IMR-90 (cell line): Measurements from ENCODE around the gene CIITA. TPM values are rescaled to one million over a fixed set of nuclear protein-coding genes. Genes with fewer than 3 reads are reported as not detected.

Experiments used
- ATAC-seq: fragments of 200-7000 bp; cut with Tn5 transposase; 2 replicates; pipeline ENCODE4 v1.9.1; 2020; ENCODE audit warnings: low read depth, mild to moderate bottlenecking, moderate library complexity
- BruUV-seq: library from RNA; stranded (reverse); fragments of 400-500 nt; replicated peaks from 2 replicates; lab custom pipeline; 2021; lab: Mats Ljungman, UMichigan
- CTCF ChIA-PET: fragments of 300-600 bp; formaldehyde crosslinking; extraction: SDS; loops from one replicate; lab custom pipeline; 2021; ENCODE audit warnings: antibody characterized with exemption; lab: Yijun Ruan, JAX
- POLR2A ChIA-PET: fragments of 300-600 bp; sonication (Branson Sonifier 250); formaldehyde crosslinking; loops from one replicate; lab custom pipeline; 2022; ENCODE audit warnings: antibody characterized with exemption; ENCODE audit not compliant: unreplicated experiment; lab: Charles Lee
- DNase-seq: peaks from one replicate; pipeline ENCODE4 v3.0.0; 2013
- H2AFZ ChIP-seq: replicated peaks from 2 replicates; pipeline ENCODE3; 2013; ENCODE audit warnings: low read length, mild to moderate bottlenecking; ENCODE audit not compliant: poor library complexity
- H2AK5ac ChIP-seq: 2 replicates; pipeline ENCODE4 v1.6.1; 2013; ENCODE audit warnings: low read depth, low read length, inconsistent platforms
- H2AK9ac ChIP-seq: replicated peaks from 2 replicates; pipeline ENCODE3; 2013; ENCODE audit warnings: mild to moderate bottlenecking, low read depth, low read length, moderate library complexity; ENCODE audit not compliant: poor library complexity
- H2BK120ac ChIP-seq: 2 replicates; pipeline ENCODE4 v1.6.1; 2013; ENCODE audit warnings: low read depth, low read length, inconsistent platforms
- H2BK15ac ChIP-seq: 3 replicates; pipeline ENCODE4 v1.6.1; 2013; ENCODE audit warnings: low read depth, low read length, inconsistent platforms
- H2BK20ac ChIP-seq: 2 replicates; pipeline ENCODE4 v1.6.1; 2013; ENCODE audit warnings: low read depth, mild to moderate bottlenecking, inconsistent platforms, low read length, moderate library complexity
- H2BK5ac ChIP-seq: 2 replicates; pipeline ENCODE4 v1.6.1; 2013; ENCODE audit warnings: mild to moderate bottlenecking, low read depth, low read length, inconsistent platforms; ENCODE audit not compliant: poor library complexity, severe bottlenecking
- H3K14ac ChIP-seq: replicated peaks from 2 replicates; pipeline ENCODE4 v1.6.1; 2013; ENCODE audit warnings: low read depth, low read length, inconsistent platforms
- H3K18ac ChIP-seq: 2 replicates; pipeline ENCODE4 v1.6.1; 2013; ENCODE audit warnings: low read depth, low read length, control low read depth
- H3K23ac ChIP-seq: 2 replicates; pipeline ENCODE4 v1.6.1; 2013; ENCODE audit warnings: low read depth, low read length, inconsistent platforms
- H3K27ac ChIP-seq: 2 replicates; pipeline ENCODE4 v1.5.1; 2013; ENCODE audit warnings: mild to moderate bottlenecking, control low read depth, low read length; ENCODE audit not compliant: insufficient read depth
- H3K27me3 ChIP-seq: 2 replicates; pipeline ENCODE4 v1.6.1; 2013; ENCODE audit warnings: low read length; ENCODE audit not compliant: control insufficient read depth, insufficient read depth
- H3K36me3 ChIP-seq: 2 replicates; pipeline ENCODE4 v1.6.1; 2013; ENCODE audit warnings: low read length, mixed read lengths; ENCODE audit not compliant: control insufficient read depth, insufficient read depth
- H3K4ac ChIP-seq: 2 replicates; pipeline ENCODE4 v1.6.1; 2013; ENCODE audit warnings: low read depth, low read length, inconsistent platforms
- H3K4me1 ChIP-seq: 2 replicates; pipeline ENCODE4 v1.6.1; 2013; ENCODE audit warnings: low read length, mixed read lengths; ENCODE audit not compliant: control insufficient read depth, insufficient read depth
- H3K4me2 ChIP-seq: 2 replicates; pipeline ENCODE4 v1.6.1; 2013; ENCODE audit warnings: low read depth, mild to moderate bottlenecking, control low read depth, low read length, moderate library complexity
- H3K4me3 ChIP-seq: 2 replicates; pipeline ENCODE4 v1.5.1; 2013; ENCODE audit warnings: low read depth, mild to moderate bottlenecking, control low read depth, low read length, moderate library complexity; ENCODE audit not compliant: insufficient read depth
- H3K56ac ChIP-seq: 2 replicates; pipeline ENCODE4 v1.6.1; 2013; ENCODE audit warnings: low read length, inconsistent platforms; ENCODE audit not compliant: insufficient read depth; ENCODE audit errors: extremely low read depth
- H3K79me1 ChIP-seq, 2 experiments: 2 replicates each; pipeline ENCODE4 v1.6.1; 2013; ENCODE audit warnings: low read length in 2 of 2, inconsistent platforms in 1 of 2, low read depth in 1 of 2
- H3K9ac ChIP-seq: 2 replicates; pipeline ENCODE4 v1.6.1; 2013; ENCODE audit warnings: low read depth, low read length, control low read depth
- H3K9me1 ChIP-seq: 2 replicates; pipeline ENCODE4 v1.6.1; 2013; ENCODE audit warnings: low read length, inconsistent platforms; ENCODE audit not compliant: insufficient read depth
- H3K9me3 ChIP-seq: 2 replicates; pipeline ENCODE4 v1.6.1; 2013; ENCODE audit warnings: low read length; ENCODE audit not compliant: control insufficient read depth, insufficient read depth
- H4K20me1 ChIP-seq: 2 replicates; pipeline ENCODE4 v1.6.1; 2013; ENCODE audit warnings: low read length, inconsistent platforms; ENCODE audit not compliant: insufficient read depth
- H4K5ac ChIP-seq: 2 replicates; pipeline ENCODE4 v1.6.1; 2013; ENCODE audit warnings: mild to moderate bottlenecking, low read depth, low read length, control low read depth
- H4K8ac ChIP-seq, 2 experiments: 2 replicates each; pipeline ENCODE4 v1.6.1; 2013; ENCODE audit warnings: low read depth in 2 of 2, low read length in 2 of 2, control low read depth in 1 of 2, inconsistent platforms in 1 of 2
- H4K91ac ChIP-seq: 2 replicates; pipeline ENCODE4 v1.6.1; 2013; ENCODE audit warnings: low read depth, low read length, inconsistent platforms; ENCODE audit not compliant: insufficient read depth
- BHLHE40 ChIP-seq: fragments of 150-350 bp; IDR thresholded peaks from 2 replicates; pipeline ENCODE4 v1.6.1; 2016; ENCODE audit warnings: mild to moderate bottlenecking, low read depth, low read length
- CHD1 ChIP-seq: IDR thresholded peaks from 2 replicates; pipeline ENCODE4 v1.6.1; 2012; ENCODE audit warnings: low read depth, low read length, improper control_type of control experiment
- CTCF ChIP-seq: conservative IDR thresholded peaks from 2 replicates; pipeline ENCODE4 v1.5.1; 2012; ENCODE audit warnings: mild to moderate bottlenecking, low read depth, low read length, improper control_type of control experiment
- ELK1 ChIP-seq: fragments of 150-350 bp; IDR thresholded peaks from 2 replicates; pipeline ENCODE4 v1.6.1; 2016; ENCODE audit warnings: low read depth, mild to moderate bottlenecking, low read length, moderate library complexity, borderline replicate concordance
- FOS ChIP-seq: fragments of 150-350 bp; IDR thresholded peaks from 2 replicates; pipeline ENCODE4 v1.6.1; 2016; ENCODE audit warnings: low read depth, low read length
- MAFK ChIP-seq: IDR thresholded peaks from 2 replicates; pipeline ENCODE4 v1.6.1; 2012; ENCODE audit warnings: low read depth, low read length, improper control_type of control experiment
- MXI1 ChIP-seq: IDR thresholded peaks from 2 replicates; pipeline ENCODE4 v1.6.1; 2012; ENCODE audit warnings: low read depth, mild to moderate bottlenecking, low read length, moderate library complexity, borderline replicate concordance
- NFE2L2 ChIP-seq: fragments of 150-350 bp; IDR thresholded peaks from 2 replicates; pipeline ENCODE4 v1.6.1; 2016; ENCODE audit warnings: low read depth, mild to moderate bottlenecking, low read length
- POLR2A ChIP-seq: IDR thresholded peaks from 2 replicates; pipeline ENCODE4 v1.6.1; 2012; ENCODE audit warnings: mild to moderate bottlenecking, low read depth, low read length
- RCOR1 ChIP-seq: IDR thresholded peaks from 2 replicates; pipeline ENCODE4 v1.6.1; 2012; ENCODE audit warnings: mild to moderate bottlenecking, low read length, improper control_type of control experiment; ENCODE audit not compliant: insufficient replicate concordance
- RFX5 ChIP-seq: IDR thresholded peaks from 2 replicates; pipeline ENCODE4 v1.8.0; 2012; ENCODE audit warnings: low read depth, mild to moderate bottlenecking, low read length, moderate library complexity
- SMC3 ChIP-seq: fragments of 150-350 bp; IDR thresholded peaks from 2 replicates; pipeline ENCODE4 v1.6.1; 2016; ENCODE audit warnings: low read depth, mild to moderate bottlenecking, antibody characterized with exemption, low read length, moderate library complexity
- USF2 ChIP-seq: fragments of 150-350 bp; IDR thresholded peaks from 2 replicates; pipeline ENCODE4 v1.6.1; 2017; ENCODE audit warnings: mild to moderate bottlenecking, antibody characterized with exemption, low read length, low read depth
- WGBS, 2 experiments: methylation state at CpG; one replicate each; pipeline versions ENCODE4 v1.1.5 to v1.1.7; 2013; ENCODE audit warnings: missing lambda C conversion rate in 2 of 2; ENCODE audit not compliant: insufficient read length in 1 of 2; ENCODE audit errors: extremely low coverage in 2 of 2; 5-methylcytosine and 5-hydroxymethylcytosine counted together
- dilution Hi-C: fragments of 300-500 bp; cut with HindIII; formaldehyde crosslinking; loops from one replicate; pipeline ENCODE4 v1.14.3; 2018; ENCODE audit warnings: low sequenced_read_pairs; ENCODE audit not compliant: unreplicated experiment
- in situ Hi-C: fragments of 300-500 bp; cut with MboI; formaldehyde crosslinking; loops from 3 replicates; pipeline ENCODE4 v1.14.3; 2019; ENCODE audit warnings: low sequenced_read_pairs, inconsistent platforms, mixed read lengths
- intact Hi-C: fragments of 100-400 bp; cut with micrococcal nuclease; formaldehyde crosslinking; loops from 2 replicates; pipeline ENCODE4 v1.10.0; 2022
- polyA plus RNA-seq, 3 experiments: library from polyadenylated mRNA; depleted of rRNA; stranded (reverse); fragments of >200 nt; gene quantifications; 2 replicates each; pipeline ENCODE4 v1.2.3, GENCODE V29; 2012; ENCODE audit warnings: low replicate concordance in 1 of 3
- total RNA-seq: library from RNA; depleted of rRNA; stranded (reverse); fragments of >200 nt; gene quantifications from 2 replicates; pipeline ENCODE4 v1.2.3, GENCODE V29; 2012

CIITA gene
- total and polyA plus RNA-seq, 2 of the 4 experiments (the other 2 are of a cell fraction), result 0.10 TPM; not detected in 1

- BruUV-seq, result no TSS peak
- Histone ChIP-seq H3K9me3 (no peaks in the 10 kb centered on the region), H4K91ac (no peak overlapping the region), H3K18ac (no peak overlapping the region), H2AK9ac (no peak overlapping the region), H3K36me3 (peaks cover 28% of the 10 kb centered on the region), H4K8ac (no peak overlapping the region), H2BK120ac (no peak overlapping the region), H4K20me1 (peaks cover 94% of the 10 kb centered on the region), H3K27me3 (no peaks in the 10 kb centered on the region), H3K4me2 (no peak overlapping the region), H4K5ac (no peak overlapping the region), H3K4me1 (peaks cover 19% of the 10 kb centered on the region), H3K9ac (no peak overlapping the region), H2BK5ac (no peak overlapping the region), H3K56ac (no peak overlapping the region), H2AFZ (no peak overlapping the region), H3K23ac (no peak overlapping the region), H2AK5ac (no peak overlapping the region), H3K4me3 (no peak overlapping the region), H3K9me1 (peaks cover 36% of the 10 kb centered on the region), H3K4ac (no peak overlapping the region), H3K14ac (no peak overlapping the region), H2BK20ac (no peak overlapping the region), H3K79me1 (peaks cover 48 to 92% of the 10 kb centered on the region in 2 experiments), H2BK15ac (no peak overlapping the region), H3K27ac (no peak overlapping the region)
- dilution Hi-C loops (no loop called here), in situ Hi-C loops (loop anchor here (25.0 kb wide), 1 partner anchor 1823 kb away; no protein-coding TSS in a partner anchor), intact Hi-C loops (no loop called here)
- WGBS, 2 experiments, result no CpG with 5 or more reads among the region's 7 CpGs
- TF ChIP-seq CHD1 (no peak), RCOR1 (no peak), CTCF (no peak), ELK1 (no peak), SMC3 (no peak), BHLHE40 (no peak), NFE2L2 (no peak), USF2 (no peak), MXI1 (no peak), MAFK (no peak), RFX5 (no peak), POLR2A (no peak), FOS (no peak)
- ATAC-seq (no peak), DNase-seq (no peak)
- ChIA-PET CTCF (no interaction called here), POLR2A (no interaction called here)
Observed at GRCh38 chr16:10935226-10935915, 58.4 kb downstream of the CIITA start.
